GM12875 (cell line): ENCODE measurements around the gene GALNT9.
"Not testable (repeated sequence)": the region's sequence is repeated elsewhere in the genome, so short reads cannot be mapped to it uniquely, and the experiment has no call there.

Experiments used
- H3K4me3 ChIP-seq: one replicate; pipeline ENCODE4 v1.5.1; 2011; ENCODE audit warnings: low read depth, low read length, control low read depth
- CTCF ChIP-seq: IDR thresholded peaks from 2 replicates; pipeline ENCODE4 v1.5.1; 2011; ENCODE audit warnings: low read depth, mild to moderate bottlenecking, control low read depth, inconsistent platforms, low read length, moderate library complexity, borderline replicate concordance; ENCODE audit not compliant: insufficient read depth

GALNT9 gene

GRCh38 chr12:132309596-132310086 is 19.7 kb downstream of the GALNT9 start:
- no peak for TF ChIP-seq CTCF
- H3K4me3 ChIP-seq, result no peak overlapping the region

GRCh38 chr12:132308853-132309595 is 20.4 kb downstream of the GALNT9 start:
- H3K4me3 ChIP-seq, result no peak overlapping the region
- TF ChIP-seq CTCF, result no peak

- TF ChIP-seq CTCF, result no peak
- no peak overlapping the region for H3K4me3 ChIP-seq
These were observed 21.2 kb downstream of the GALNT9 start for GRCh38 chr12:132307976-132308852.

- no peak for TF ChIP-seq CTCF
- no peak overlapping the region for H3K4me3 ChIP-seq
These were observed 22.6 kb downstream of the GALNT9 start for GRCh38 chr12:132306885-132307191.

- TF ChIP-seq CTCF, result no peak
- H3K4me3 ChIP-seq, result no peak overlapping the region
These were observed 23.2 kb downstream of the GALNT9 start for GRCh38 chr12:132305991-132306884.

GRCh38 chr12:132305560-132305966 is 23.8 kb downstream of the GALNT9 start:
- H3K4me3 ChIP-seq, result no peak overlapping the region
- no peak for TF ChIP-seq CTCF

GRCh38 chr12:132304866-132305265 is 24.5 kb downstream of the GALNT9 start:
- not testable (repeated sequence) for H3K4me3 ChIP-seq

GRCh38 chr12:132303853-132304373 is 25.5 kb downstream of the GALNT9 start:
- H3K4me3 ChIP-seq, result not testable (repeated sequence)
